GM10248 (cell line): ENCODE measurements around the gene PLCB3.
A peak's percentile ranks its signal among the peaks of the same experiment; 100 is the strongest.

Experiments
- CTCF ChIA-PET: fragments of 300-600 bp; sonication (Branson Sonifier 250); formaldehyde crosslinking; extraction: SDS; loops from one replicate; lab custom pipeline; 2021; ENCODE audit warnings: antibody characterized with exemption; lab: Yijun Ruan, JAX
- POLR2A ChIA-PET: fragments of 350-650 bp; sonication (Branson Sonifier 250); formaldehyde crosslinking; extraction: SDS; loops from one replicate; lab custom pipeline; 2020; ENCODE audit warnings: antibody characterized with exemption; lab: Yijun Ruan, JAX
- DNase-seq: peaks from one replicate; pipeline ENCODE4 v3.0.0; 2012; ENCODE audit errors: extremely low spot score
- TF ChIP-seq, protein P1 (sequence below): IDR thresholded peaks from 2 replicates; pipeline ENCODE4 v1.5.1; 2012; ENCODE audit warnings: mild to moderate bottlenecking, low read depth; ENCODE audit errors: extremely low read depth, missing control alignments, control extremely low read depth

The PLCB3 gene

DNA sequence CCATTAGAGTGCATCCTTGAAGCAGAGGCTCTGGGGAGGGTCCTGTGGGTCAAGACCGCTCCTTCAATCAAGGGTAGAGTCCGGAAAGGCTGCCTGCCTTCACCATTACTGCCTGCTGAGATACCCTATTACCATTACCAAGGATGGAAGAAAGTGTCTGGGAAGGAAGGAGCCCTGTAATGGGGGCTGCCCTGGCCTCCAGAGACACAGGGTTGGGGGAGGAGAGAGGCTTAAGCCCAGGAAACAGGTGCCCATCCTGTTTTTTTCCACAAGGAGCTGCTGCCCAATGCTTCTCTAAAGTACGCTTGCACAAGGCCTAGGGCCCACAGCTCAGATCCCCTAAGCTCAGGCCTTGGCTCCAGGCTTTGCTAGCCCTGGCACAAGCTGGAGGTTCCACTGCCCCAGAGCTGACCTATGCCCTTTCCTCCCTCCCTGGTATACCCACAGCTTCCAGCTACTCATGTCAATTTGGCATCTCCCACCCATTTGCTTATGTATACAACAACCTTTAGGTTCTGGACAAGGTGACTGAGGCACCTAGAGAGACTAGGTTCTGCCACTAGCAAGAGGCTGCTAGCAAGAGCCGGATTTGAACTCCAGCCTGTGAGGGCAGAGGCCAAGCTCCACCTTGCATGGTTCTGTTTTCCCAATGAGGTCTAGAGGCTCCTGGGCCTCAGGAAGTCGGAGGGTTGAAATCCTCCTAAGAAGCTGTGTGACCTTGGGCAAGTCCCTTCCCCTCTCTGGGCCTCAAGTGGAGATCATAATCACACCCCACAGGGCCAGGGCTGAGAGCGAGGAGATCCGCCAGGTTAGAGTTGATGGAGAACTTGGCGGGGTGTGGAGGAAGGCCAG lies 1.5 kb upstream of the PLCB3 start:
- TF ChIP-seq, protein P1, sequence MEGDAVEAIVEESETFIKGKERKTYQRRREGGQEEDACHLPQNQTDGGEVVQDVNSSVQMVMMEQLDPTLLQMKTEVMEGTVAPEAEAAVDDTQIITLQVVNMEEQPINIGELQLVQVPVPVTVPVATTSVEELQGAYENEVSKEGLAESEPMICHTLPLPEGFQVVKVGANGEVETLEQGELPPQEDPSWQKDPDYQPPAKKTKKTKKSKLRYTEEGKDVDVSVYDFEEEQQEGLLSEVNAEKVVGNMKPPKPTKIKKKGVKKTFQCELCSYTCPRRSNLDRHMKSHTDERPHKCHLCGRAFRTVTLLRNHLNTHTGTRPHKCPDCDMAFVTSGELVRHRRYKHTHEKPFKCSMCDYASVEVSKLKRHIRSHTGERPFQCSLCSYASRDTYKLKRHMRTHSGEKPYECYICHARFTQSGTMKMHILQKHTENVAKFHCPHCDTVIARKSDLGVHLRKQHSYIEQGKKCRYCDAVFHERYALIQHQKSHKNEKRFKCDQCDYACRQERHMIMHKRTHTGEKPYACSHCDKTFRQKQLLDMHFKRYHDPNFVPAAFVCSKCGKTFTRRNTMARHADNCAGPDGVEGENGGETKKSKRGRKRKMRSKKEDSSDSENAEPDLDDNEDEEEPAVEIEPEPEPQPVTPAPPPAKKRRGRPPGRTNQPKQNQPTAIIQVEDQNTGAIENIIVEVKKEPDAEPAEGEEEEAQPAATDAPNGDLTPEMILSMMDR: no peak
- POLR2A ChIA-PET: no interaction called here
- CTCF ChIA-PET: interaction anchor here (0.8 to 4.6 kb wide), 17 partner anchors 9 to 83 kb away, joined by 3 to 134 read pairs (median 5); partner anchors contain the start of genes CATSPERZ, ESRRA, FERMT3 and FKBP2
- DNase-seq: no peak

DNA sequence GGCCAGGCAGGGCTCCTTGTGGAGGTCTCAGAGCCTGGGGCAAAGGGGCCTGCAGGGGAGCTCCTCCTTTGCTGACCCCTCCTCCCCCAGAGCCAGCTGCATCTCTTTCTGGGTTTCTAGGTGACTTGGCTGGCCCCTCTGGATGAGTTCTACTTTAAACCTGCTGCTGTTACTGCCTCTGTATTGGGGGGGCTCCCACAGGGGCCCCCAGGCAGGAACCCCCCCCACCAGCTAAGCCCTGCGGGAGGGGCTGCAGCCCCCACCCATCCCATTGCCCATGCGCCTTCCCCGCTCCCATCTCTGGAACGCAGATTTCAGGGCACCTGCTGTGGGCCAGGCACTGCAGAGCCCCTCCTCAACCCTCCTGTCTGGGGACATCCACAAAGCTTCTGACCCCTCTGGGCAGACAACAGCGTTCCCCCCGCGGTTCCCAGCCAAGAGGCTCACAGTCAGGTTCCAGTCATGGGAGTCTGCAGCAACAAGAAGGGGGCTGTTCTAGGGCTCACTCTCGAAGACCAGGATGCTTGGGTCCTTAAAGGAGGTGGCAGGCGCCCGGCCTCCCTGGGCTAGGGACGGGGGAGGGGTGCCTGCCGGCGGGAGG lies 815 bp upstream of the PLCB3 start:
- ChIA-PET CTCF (interaction anchor here (0.7 to 4.6 kb wide), 18 partner anchors 9 to 82 kb away, joined by 3 to 134 read pairs (median 4); partner anchors contain the start of genes CATSPERZ, ESRRA, FERMT3 and FKBP2), POLR2A (interaction anchor here (0.5 kb wide), 1 partner anchor 529 kb away, joined by 3 read pairs; no protein-coding TSS in a partner anchor)
- TF ChIP-seq, protein P1: no peak
- no peak for DNase-seq

DNA sequence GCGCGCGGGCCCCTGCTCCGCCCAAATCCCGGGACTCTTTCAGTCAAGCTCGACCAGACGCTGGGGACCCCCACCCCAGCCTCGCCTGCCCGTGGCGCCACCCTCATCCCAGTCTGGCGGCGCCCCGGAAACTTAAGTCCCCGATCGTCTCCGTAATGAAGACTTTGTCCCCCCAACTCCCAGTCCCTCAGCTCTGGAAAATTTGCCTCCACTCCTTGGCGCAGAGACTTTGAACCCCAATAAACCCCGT lies 348 bp downstream of the PLCB3 start:
- TF ChIP-seq, protein P1: no peak
- no peak for DNase-seq
- CTCF ChIA-PET: interaction anchor here (0.8 to 4.6 kb wide), 15 partner anchors 11 to 64 kb away, joined by 3 to 134 read pairs (median 4); partner anchors contain the start of genes BAD, CATSPERZ, FERMT3 and FKBP2
- POLR2A ChIA-PET: interaction anchor here (1.3 kb wide), 1 partner anchor 20 kb away, joined by 4 read pairs; no protein-coding TSS in a partner anchor

DNA sequence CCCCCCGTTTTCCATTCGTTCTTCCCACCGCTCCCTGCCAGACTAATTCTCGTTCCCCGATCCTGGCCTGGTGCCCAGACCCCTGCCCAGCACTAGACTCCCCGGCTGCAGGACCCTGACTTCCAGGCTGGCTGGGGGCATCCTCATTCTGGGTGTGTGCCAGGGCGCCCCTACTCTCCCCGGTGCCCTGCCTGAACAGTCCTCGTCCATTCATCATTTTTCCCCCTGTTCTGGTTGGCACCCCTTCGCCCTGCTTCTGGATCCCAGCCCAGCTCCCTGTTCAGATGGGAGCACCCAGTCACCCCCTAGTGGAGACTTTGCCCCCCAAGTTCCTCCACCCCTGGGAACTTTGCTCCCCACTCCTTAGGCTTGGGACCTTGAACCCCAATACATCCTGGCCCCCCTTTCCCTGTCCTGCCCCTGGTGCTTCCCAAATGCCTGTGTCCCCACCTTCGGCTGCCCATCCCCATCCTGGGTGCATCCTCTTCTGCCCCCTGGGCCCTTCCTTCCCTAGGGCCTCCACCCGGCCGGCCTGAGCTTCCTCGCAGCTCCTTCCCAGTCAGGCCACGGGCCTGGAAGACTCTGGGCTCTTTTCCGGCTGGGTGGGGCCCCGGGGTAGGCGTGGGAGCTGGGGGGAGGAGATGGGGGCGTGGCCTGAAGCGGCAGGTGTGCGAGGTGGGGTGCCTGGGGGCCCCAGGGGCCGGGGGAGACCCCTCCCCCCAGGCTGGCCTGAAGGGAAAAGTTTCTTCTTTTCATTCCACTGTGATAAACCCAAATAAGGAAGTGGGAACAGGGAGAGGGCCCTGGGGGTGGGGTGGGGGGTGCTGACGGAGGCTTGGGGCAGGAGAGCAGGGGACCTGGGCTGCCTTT lies 908 bp downstream of the PLCB3 start:
- peak; percentile 50 for DNase-seq
- CTCF ChIA-PET: interaction anchor here (0.8 to 4.6 kb wide), 15 partner anchors 8 to 65 kb away, joined by 3 to 134 read pairs (median 4); partner anchors contain the start of genes BAD, CATSPERZ, FERMT3 and FKBP2
- TF ChIP-seq, protein P1: peak; percentile 31
- POLR2A ChIA-PET: interaction anchor here (0.9 to 1.3 kb wide), 2 partner anchors 11 to 19 kb away, joined by 3 to 4 read pairs; no protein-coding TSS in a partner anchor

DNA sequence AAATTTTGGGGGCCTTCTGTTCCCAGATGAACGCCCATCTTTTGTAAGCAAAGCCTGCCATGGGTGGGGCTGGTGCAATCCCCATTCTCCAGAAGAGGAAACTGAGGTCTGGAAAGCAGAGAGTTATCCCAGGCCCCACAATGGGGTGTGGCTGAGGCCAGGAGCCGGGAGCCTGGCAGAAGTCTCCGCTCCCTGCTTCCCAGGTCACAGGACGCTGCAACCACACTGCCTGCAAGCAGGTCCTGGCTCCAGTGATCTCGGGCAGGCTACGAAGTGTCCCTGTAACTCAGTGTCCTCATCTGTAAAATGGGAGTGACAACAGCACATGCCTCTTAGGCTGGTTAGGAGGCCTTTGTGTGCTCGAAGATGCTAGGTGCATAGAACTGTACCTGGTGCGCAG lies 1.7 kb downstream of the PLCB3 start:
- TF ChIP-seq, protein P1: no peak
- DNase-seq: no peak
- ChIA-PET POLR2A (no interaction called here), CTCF (interaction anchor here (1.4 to 4.6 kb wide), 6 partner anchors 12 to 51 kb away, joined by 4 to 134 read pairs (median 10); partner anchors contain the start of gene FERMT3)

DNA sequence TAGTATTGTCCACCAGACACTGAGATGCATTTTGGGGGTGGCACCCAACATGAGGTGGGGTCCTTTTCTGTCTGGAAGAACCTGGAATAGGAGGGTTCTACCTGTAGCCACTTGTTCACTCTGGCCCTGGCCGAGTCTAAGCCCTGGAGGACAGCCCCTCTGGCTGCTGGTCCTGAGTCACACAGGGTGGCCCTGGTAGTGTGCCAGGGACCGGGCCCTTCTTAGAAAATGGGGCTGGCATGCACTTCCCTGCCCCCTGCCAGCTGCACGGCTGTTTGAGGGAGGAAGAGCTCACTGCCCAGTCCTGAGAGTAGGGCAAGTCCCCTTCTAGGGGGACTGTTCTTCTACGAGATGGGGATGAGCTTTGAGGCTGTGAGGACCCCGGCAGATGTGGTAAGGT lies 2.2 kb downstream of the PLCB3 start:
- TF ChIP-seq, protein P1: no peak
- CTCF ChIA-PET: interaction anchor here (1.2 to 3.2 kb wide), 3 partner anchors 10 to 48 kb away, joined by 3 to 11 read pairs (median 4); no protein-coding TSS in a partner anchor
- POLR2A ChIA-PET: interaction anchor here (0.6 kb wide), 1 partner anchor 75 kb away, joined by 4 read pairs; no protein-coding TSS in a partner anchor
- DNase-seq: no peak
